Measurements from ENCODE around the gene NPM1. TPM values are rescaled to one million over a fixed set of nuclear protein-coding genes. Genes with fewer than 3 reads are reported as not detected.

Gene NPM1
- total and polyA plus RNA-seq, 2 donors (not counting 1 experiment from before 2014, with no cell fraction given), result 158 to 920 TPM

DNA sequence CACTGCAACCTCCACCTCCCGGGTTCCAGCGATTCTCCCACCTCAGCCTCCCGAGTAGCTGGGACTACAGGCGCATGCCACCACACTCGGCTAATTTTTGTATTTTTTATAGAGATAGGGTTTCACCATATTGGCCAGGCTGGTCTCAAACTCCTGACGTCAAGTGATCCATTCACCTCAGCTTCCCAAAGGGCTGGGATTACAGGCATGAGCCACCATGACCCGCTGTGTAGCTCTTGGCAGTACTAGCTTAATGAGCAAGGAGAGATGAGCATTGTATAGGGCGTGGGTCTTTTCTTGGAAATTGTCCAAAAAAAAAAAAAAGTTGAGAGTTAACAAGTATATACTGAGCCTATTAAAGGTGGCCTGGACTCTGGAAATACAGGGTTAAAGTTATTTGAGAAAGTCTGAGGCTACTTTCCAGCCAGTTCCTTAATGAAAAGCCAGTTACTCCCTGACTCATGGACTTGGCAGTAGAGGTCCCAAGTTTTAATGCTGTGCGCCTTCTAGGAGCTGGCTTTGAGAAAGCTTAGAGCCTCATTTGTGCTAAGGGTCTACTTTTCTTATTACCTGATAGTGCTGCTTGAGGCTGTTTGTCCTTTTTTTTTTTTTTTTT is 27.6 kb downstream of the NPM1 start:
- Histone ChIP-seq H3K36me3 (replicated peaks in 1 of 2; ENCODE audit: control extremely low read depth in 1 of 2, control insufficient read depth in 1 of 2, extremely low read depth in 1 of 2, insufficient read depth in 2 of 2, low read length in 1 of 2) (peaks cover 8 to 26% of the 10 kb centered on the region in 2 experiments), H2AFZ (ENCODE audit: insufficient read depth, low read depth, low read length, poor library complexity, severe bottlenecking) (no peak overlapping the region), H3K27ac (ENCODE audit: low read length in 2 of 2) (no peak overlapping the region), H3K27me3 (replicated peaks in 1 of 4; ENCODE audit: control extremely low read depth in 1 of 4, control insufficient read depth in 3 of 4, insufficient read depth in 4 of 4, low read length in 3 of 4) (peaks cover 0 to 8% (median 3%) of the 10 kb centered on the region in 4 experiments), H4K20me1 (ENCODE audit: control insufficient read depth, insufficient read depth, low read length, poor library complexity, severe bottlenecking) (peaks cover 26% of the 10 kb centered on the region), H3K9me3 (ENCODE audit: control extremely low read depth in 1 of 3, control insufficient read depth in 2 of 3, insufficient read depth in 1 of 3, low read length in 2 of 3) (no peaks in the 10 kb centered on the region), H3K4me2 (replicated peaks; ENCODE audit: low read depth, low read length, poor library complexity, severe bottlenecking) (no peak overlapping the region), H3K79me2 (ENCODE audit: control insufficient read depth, insufficient read depth, low read length) (no peaks in the 10 kb centered on the region), H3K9ac (ENCODE audit: low read length) (no peak overlapping the region), H3K4me1 (ENCODE audit: control insufficient read depth in 2 of 2, insufficient read depth in 2 of 2, low read length in 2 of 2) (peaks cover 12 to 13% of the 10 kb centered on the region in 2 donors), H3K4me3 (ENCODE audit: control extremely low read depth in 1 of 5, extremely low read depth in 1 of 5, insufficient read depth in 1 of 5, low read depth in 2 of 5, low read length in 4 of 5) (no peak overlapping the region)
- Mint-ChIP-seq H3K4me3 (no peak overlapping the region), H3K4me1 (peaks cover 7% of the 10 kb centered on the region), H3K27ac (no peak overlapping the region), H3K27me3 (peaks cover 6% of the 10 kb centered on the region), H3K9me3 (ENCODE audit: insufficient read depth) (no peaks in the 10 kb centered on the region)
- ChIA-PET POLR2A (no interaction called here), CTCF (interaction anchor here (1.3 kb wide), 1 partner anchor 26 kb away, joined by 3 read pairs; no protein-coding TSS in a partner anchor)
- DNase-seq (no peak), ATAC-seq (ENCODE audit: low read depth) (no peak)
- TF ChIP-seq, protein P1, sequence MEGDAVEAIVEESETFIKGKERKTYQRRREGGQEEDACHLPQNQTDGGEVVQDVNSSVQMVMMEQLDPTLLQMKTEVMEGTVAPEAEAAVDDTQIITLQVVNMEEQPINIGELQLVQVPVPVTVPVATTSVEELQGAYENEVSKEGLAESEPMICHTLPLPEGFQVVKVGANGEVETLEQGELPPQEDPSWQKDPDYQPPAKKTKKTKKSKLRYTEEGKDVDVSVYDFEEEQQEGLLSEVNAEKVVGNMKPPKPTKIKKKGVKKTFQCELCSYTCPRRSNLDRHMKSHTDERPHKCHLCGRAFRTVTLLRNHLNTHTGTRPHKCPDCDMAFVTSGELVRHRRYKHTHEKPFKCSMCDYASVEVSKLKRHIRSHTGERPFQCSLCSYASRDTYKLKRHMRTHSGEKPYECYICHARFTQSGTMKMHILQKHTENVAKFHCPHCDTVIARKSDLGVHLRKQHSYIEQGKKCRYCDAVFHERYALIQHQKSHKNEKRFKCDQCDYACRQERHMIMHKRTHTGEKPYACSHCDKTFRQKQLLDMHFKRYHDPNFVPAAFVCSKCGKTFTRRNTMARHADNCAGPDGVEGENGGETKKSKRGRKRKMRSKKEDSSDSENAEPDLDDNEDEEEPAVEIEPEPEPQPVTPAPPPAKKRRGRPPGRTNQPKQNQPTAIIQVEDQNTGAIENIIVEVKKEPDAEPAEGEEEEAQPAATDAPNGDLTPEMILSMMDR (IDR thresholded peaks at IDR 0.05), result no peak
- TF ChIP-seq EZH2 (IDR thresholded peaks at IDR 0.05; ENCODE audit: borderline replicate concordance, insufficient read depth, low read depth, low read length, poor library complexity, severe bottlenecking), result no peak
- 94% methylated on average over 4 of the region's 9 CpGs for WGBS (ENCODE audit: insufficient coverage)
- intact Hi-C loops (cut with micrococcal nuclease), result no loop called here

Measured in B cell (primary cell).